Right cardiac atrium (tissue), 5 donors: Measurements from ENCODE around the gene TOX2. TPM values are rescaled to one million over a fixed set of nuclear protein-coding genes. Genes with fewer than 3 reads are reported as not detected.

Experiments used
- ATAC-seq, 2 donors: fragments of 200-7000 bp; cut with Tn5 transposase; one replicate each; pipeline versions ENCODE4 v1.8.0 to v1.9.1; 2020; ENCODE audit warnings: moderate library complexity in 2 of 2, mild to moderate bottlenecking in 1 of 2
- DNase-seq, 3 donors: peaks; one replicate each; pipeline ENCODE4 v3.0.0-alpha.2; 2020
- H3K27ac ChIP-seq: one replicate; pipeline ENCODE4 v1.5.1; 2013; ENCODE audit warnings: mild to moderate bottlenecking, low read length, control low read depth, moderate library complexity
- H3K27me3 ChIP-seq: one replicate; pipeline ENCODE4 v1.6.1; 2013; ENCODE audit not compliant: control insufficient read depth, insufficient read depth
- H3K4me1 ChIP-seq: one replicate; pipeline ENCODE4 v1.6.1; 2013; ENCODE audit warnings: low read length; ENCODE audit not compliant: control insufficient read depth, insufficient read depth
- H3K4me3 ChIP-seq: one replicate; pipeline ENCODE4 v1.5.1; 2013; ENCODE audit warnings: low read length, control low read depth
- H3K9me3 ChIP-seq: one replicate; pipeline ENCODE4 v1.6.1; 2013; ENCODE audit warnings: low read length; ENCODE audit not compliant: control insufficient read depth
- WGBS: extraction: QIAGEN DNeasy Blood & Tissue Kit; methylation state at CpG from one replicate; pipeline ENCODE4 v1.1.7; 2013; 5-methylcytosine and 5-hydroxymethylcytosine counted together
- intact Hi-C, 4 donors: fragments of 100-400 bp; cut with DNase I; formaldehyde crosslinking; loops; one replicate each; pipeline versions ENCODE4 v1.11.0 to v1.14.0; 2022 to 2023
- polyA plus RNA-seq: library from polyadenylated mRNA; stranded (reverse); fragments of 200-250 nt; gene quantifications from one replicate; pipeline ENCODE4 v1.2.3, GENCODE V29; 2013
- total RNA-seq, 4 donors: library from RNA; stranded (reverse); fragmentation: NEBNext Ultra II Directional; extraction: Animal tissue kit (Norgen Biotek cat#: 25700); gene quantifications; one replicate each; pipeline ENCODE4 v1.2.1, GENCODE V29; 2021
- donor health status: healthy with polysubstance abuse.
- donor health status: DM: no; HTN: yes; CAD: no.
- donor health status: DM: no; HTN: no; CAD: no.
- donor health status: DM: no; HTN: yes; CAD: no; lungs with severe emphysema.
- donor health status: DM: yes; HTN: yes; CAD: no.

Gene TOX2
- total and polyA plus RNA-seq, 5 donors, result 0.99 to 3.0 (median 1.5) TPM

DNA sequence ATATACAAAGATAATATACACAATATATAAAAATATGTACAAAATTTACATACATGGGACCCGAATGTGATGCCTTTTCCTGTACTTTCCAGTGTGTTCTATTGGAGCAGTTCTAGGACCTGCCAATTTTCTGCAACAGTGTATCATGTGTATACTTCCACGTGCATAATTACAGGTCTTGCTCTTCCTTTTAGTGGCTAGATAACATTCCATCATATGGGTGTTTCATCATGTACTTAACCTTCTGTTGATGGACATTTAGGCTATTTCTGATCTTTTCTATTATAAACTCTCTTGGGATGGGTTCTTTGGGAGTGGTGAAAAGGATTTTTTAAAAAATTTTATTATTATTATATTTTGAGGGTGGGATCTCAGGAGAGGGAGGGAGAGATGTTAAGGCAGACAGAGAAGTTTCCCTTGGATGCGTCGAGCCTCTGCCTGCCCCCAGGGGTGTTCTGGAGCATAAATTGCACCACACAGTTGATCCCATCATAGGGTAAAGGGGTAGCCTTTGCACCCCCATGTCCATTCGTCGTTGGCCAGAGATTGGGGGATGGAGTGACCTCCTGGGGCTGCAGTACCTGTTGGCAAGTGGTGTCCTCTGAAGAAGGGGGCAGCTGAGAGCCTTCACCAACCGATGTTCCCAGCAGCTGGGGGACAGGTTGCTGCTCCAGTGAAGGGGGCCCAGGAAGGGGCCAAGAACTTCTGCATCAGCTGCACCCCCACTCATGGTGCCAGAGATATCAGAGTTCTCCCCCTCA, 110.3 kb downstream of the TOX2 start:
- intact Hi-C loops, result no loop called here
- Histone ChIP-seq H3K27ac (no peak overlapping the region), H3K27me3 (no peaks in the 10 kb centered on the region), H3K9me3 (no peaks in the 10 kb centered on the region), H3K4me3 (no peak overlapping the region), H3K4me1 (no peaks in the 10 kb centered on the region)
- DNase-seq (no peak), ATAC-seq (no peak)
- WGBS, result 65% methylated on average over 7 of the region's 7 CpGs

- Histone ChIP-seq H3K27me3 (no peaks in the 10 kb centered on the region), H3K4me3 (no peak overlapping the region), H3K9me3 (no peaks in the 10 kb centered on the region), H3K4me1 (no peaks in the 10 kb centered on the region), H3K27ac (no peak overlapping the region)
- intact Hi-C loops, result no loop called here
- 92% methylated on average over 6 of the region's 6 CpGs for WGBS
- DNase-seq (no peak), ATAC-seq (no peak)
Measured at GRCh38 chr20:44025756-44026155, 111.1 kb downstream of the TOX2 start.

- DNase-seq (no peak), ATAC-seq (no peak)
- WGBS, result 70% methylated on average over 9 of the region's 9 CpGs
- Histone ChIP-seq H3K9me3 (no peaks in the 10 kb centered on the region), H3K4me3 (no peak overlapping the region), H3K27me3 (no peaks in the 10 kb centered on the region), H3K27ac (no peak overlapping the region), H3K4me1 (no peaks in the 10 kb centered on the region)
- intact Hi-C loops, result no loop called here
Measured at GRCh38 chr20:44026647-44027342, 112.1 kb downstream of the TOX2 start.

- intact Hi-C loops, result no loop called here
- no peaks in the 10 kb centered on the region for H3K4me1 ChIP-seq
- no peak overlapping the region for H3K27ac ChIP-seq
- H3K27me3 ChIP-seq, result no peaks in the 10 kb centered on the region
- no peak overlapping the region for H3K4me3 ChIP-seq
- no peak for ATAC-seq
- no peaks in the 10 kb centered on the region for H3K9me3 ChIP-seq
- 82% methylated on average over 11 of the region's 11 CpGs for WGBS
- DNase-seq, result no peak
Measured at GRCh38 chr20:44027343-44028002, 112.8 kb downstream of the TOX2 start.

GRCh38 chr20:44028003-44028730, 113.5 kb downstream of the TOX2 start:
- 81% methylated on average over 7 of the region's 7 CpGs for WGBS
- no peaks in the 10 kb centered on the region for H3K4me1 ChIP-seq
- no peak overlapping the region for H3K4me3 ChIP-seq
- intact Hi-C loops, result no loop called here
- H3K9me3 ChIP-seq, result no peaks in the 10 kb centered on the region
- no peaks in the 10 kb centered on the region for H3K27me3 ChIP-seq
- ATAC-seq, result no peak
- no peak for DNase-seq
- no peak overlapping the region for H3K27ac ChIP-seq

GRCh38 chr20:44028868-44029847, 114.5 kb downstream of the TOX2 start:
- DNase-seq (no peak), ATAC-seq (no peak)
- WGBS, result 66% methylated on average over 14 of the region's 14 CpGs
- no peak overlapping the region for H3K4me3 ChIP-seq
- H3K4me1 ChIP-seq, result no peaks in the 10 kb centered on the region
- intact Hi-C loops, result no loop called here
- no peaks in the 10 kb centered on the region for H3K27me3 ChIP-seq
- no peaks in the 10 kb centered on the region for H3K9me3 ChIP-seq
- no peak overlapping the region for H3K27ac ChIP-seq

DNA sequence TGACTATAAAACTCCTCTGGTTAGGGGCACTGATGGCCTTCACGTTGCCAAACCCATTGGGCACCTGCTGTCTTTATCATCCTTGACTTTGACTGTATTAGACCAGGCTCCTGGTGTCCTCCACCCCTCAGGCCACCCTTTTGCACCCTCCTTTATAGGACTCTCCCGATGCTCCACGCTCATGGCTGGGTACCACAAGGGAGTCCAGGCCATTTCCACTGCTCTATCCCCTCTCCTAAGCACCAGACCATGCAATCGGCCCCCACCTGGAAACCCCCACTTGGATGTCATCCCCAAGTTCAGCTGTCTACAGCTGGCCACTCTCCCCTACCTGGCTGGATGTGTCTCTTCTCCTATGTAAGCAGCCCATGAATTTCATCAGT, 115.2 kb downstream of the TOX2 start:
- Histone ChIP-seq H3K27me3 (no peaks in the 10 kb centered on the region), H3K9me3 (no peaks in the 10 kb centered on the region), H3K4me1 (no peaks in the 10 kb centered on the region), H3K27ac (no peak overlapping the region), H3K4me3 (no peak overlapping the region)
- peak in 1 of 2 donors; percentile 21 for ATAC-seq
- WGBS, result 86% methylated on average over 4 of the region's 4 CpGs
- DNase-seq, result no peak
- intact Hi-C loops, result no loop called here

- Histone ChIP-seq H3K27ac (no peak overlapping the region), H3K9me3 (no peaks in the 10 kb centered on the region), H3K4me1 (no peaks in the 10 kb centered on the region), H3K4me3 (no peak overlapping the region), H3K27me3 (no peaks in the 10 kb centered on the region)
- ATAC-seq (no peak), DNase-seq (no peak)
- 79% methylated on average over 2 of the region's 2 CpGs for WGBS
- intact Hi-C loops, result no loop called here
Measured at GRCh38 chr20:44030394-44030793, 115.7 kb downstream of the TOX2 start.

GRCh38 chr20:44031001-44031574, 116.4 kb downstream of the TOX2 start:
- Histone ChIP-seq H3K27ac (no peak overlapping the region), H3K27me3 (no peaks in the 10 kb centered on the region), H3K4me3 (no peak overlapping the region), H3K9me3 (no peaks in the 10 kb centered on the region), H3K4me1 (no peaks in the 10 kb centered on the region)
- no peak for DNase-seq
- intact Hi-C loops, result no loop called here
- 90% methylated on average over 14 of the region's 14 CpGs for WGBS
- no peak for ATAC-seq
